ENCODE measurements around the gene MAF. TPM values are rescaled to one million over a fixed set of nuclear protein-coding genes. Genes with fewer than 3 reads are reported as not detected.

The MAF gene
- total RNA-seq, 4 donors from 2014 or later = 45.3 to 55.7 (median 46.8) TPM

GRCh38 chr16:79573884-79574283 lies 26.7 kb downstream of the MAF start:
- no peak for TF ChIP-seq CTCF (IDR thresholded peaks at IDR 0.05; ENCODE audit: low read depth)

GRCh38 chr16:79573071-79573470 lies 27.5 kb downstream of the MAF start:
- no peak for TF ChIP-seq CTCF (IDR thresholded peaks at IDR 0.05; ENCODE audit: low read depth)

GRCh38 chr16:79571903-79572535 lies 28.5 kb downstream of the MAF start:
- no peak for TF ChIP-seq CTCF (IDR thresholded peaks at IDR 0.05; ENCODE audit: low read depth)

- TF ChIP-seq CTCF (IDR thresholded peaks at IDR 0.05; ENCODE audit: low read depth) = no peak
Measured at GRCh38 chr16:79571065-79571902, 29.3 kb downstream of the MAF start.

- no peak for TF ChIP-seq CTCF (IDR thresholded peaks at IDR 0.05; ENCODE audit: low read depth)
Measured at GRCh38 chr16:79564671-79565107, 35.8 kb downstream of the MAF start.

GRCh38 chr16:79563921-79564320 lies 36.6 kb downstream of the MAF start:
- TF ChIP-seq CTCF (IDR thresholded peaks at IDR 0.05; ENCODE audit: low read depth) = no peak

- no peak for TF ChIP-seq CTCF (IDR thresholded peaks at IDR 0.05; ENCODE audit: low read depth)
Measured at GRCh38 chr16:79562166-79562823, 38.2 kb downstream of the MAF start.
